NCI-H2196 treated with DMSO at 0.1 percent for 48 hours (cell line): Measurements from ENCODE around the gene PBLD.

Source experiments
- DNase-seq: peaks from one replicate; lab custom pipeline; 2025; ENCODE audit not compliant: unreplicated experiment; lab: John Stamatoyannopoulos, UW

Gene PBLD

DNA sequence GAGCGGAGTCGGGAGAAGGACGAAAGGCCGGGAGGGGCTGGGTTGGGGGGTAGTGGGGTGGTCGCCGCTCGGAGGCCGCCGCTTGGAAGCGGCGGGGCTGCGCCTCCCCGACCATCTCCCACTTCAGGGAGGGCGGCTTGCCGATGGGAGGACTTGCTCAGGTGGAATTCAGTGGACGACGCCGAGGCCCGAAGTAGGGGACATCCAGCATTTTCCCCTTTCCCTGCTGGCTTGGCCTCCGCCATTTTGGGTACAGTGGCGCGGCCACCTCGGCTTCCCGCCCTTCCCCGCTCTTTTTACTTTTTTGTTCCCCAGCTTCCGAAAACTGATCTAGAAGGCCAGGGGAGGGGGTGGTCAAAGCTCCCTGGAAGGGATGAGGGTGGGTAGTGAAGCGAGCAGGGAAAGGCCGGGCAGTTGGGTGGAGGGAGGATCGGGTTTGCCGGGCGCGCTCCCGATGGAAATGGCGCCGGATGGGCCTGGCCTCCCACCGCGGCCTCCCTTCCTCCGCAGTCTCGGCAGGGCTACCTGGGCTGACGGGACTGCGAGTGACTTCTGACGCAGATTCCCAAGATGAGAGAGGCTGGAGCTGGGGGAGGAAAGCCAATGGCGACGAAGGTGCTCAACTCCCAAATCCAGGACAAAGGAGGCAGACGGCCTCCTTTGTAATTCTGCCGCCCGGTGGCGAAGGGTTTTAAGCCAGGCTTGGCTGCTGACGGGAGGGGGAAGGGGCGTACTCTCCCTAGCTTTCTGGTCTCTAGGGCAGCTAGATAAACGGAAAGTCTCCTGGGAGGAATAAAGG lies at the start of gene PBLD:
Gene PBLD (minus strand): TSS at position 670 of the 799 bp plus-strand sequence. CDS start 26,084 bp downstream, outside the sequence.
- DNase-seq = peak; percentile 30

GRCh38 chr10:68371604-68372003 lies 38.9 kb upstream of the PBLD start:
- DNase-seq = no peak

- no peak for DNase-seq
Measured at GRCh38 chr10:68367121-68367520, 34.4 kb upstream of the PBLD start.

- no peak for DNase-seq
Measured at GRCh38 chr10:68366600-68366999, 33.9 kb upstream of the PBLD start.

DNA sequence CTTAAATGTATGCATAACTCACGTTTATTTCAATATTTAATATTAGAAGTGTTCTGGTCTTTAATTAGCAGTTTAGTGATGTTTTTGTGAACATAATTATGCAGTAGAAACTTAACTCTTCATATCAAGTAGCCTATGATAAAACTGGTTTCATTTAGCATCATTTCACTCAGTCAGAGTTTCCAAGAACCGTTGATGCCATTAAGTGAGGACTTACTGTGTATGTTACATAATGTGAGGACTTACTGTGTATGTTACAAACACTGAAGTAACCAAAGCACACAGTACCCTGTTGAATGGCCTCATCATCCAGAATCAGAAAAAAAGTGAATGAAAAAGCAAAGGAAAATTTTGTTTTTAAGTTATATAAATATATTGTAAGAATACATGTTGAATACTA lies 32.9 kb upstream of the PBLD start:
- no peak for DNase-seq

- DNase-seq = no peak
Measured at GRCh38 chr10:68364101-68364886, 31.6 kb upstream of the PBLD start.

- no peak for DNase-seq
Measured at GRCh38 chr10:68362590-68362989, 29.9 kb upstream of the PBLD start.

- DNase-seq = no peak
Measured at GRCh38 chr10:68359189-68359588, 26.5 kb upstream of the PBLD start.

DNA sequence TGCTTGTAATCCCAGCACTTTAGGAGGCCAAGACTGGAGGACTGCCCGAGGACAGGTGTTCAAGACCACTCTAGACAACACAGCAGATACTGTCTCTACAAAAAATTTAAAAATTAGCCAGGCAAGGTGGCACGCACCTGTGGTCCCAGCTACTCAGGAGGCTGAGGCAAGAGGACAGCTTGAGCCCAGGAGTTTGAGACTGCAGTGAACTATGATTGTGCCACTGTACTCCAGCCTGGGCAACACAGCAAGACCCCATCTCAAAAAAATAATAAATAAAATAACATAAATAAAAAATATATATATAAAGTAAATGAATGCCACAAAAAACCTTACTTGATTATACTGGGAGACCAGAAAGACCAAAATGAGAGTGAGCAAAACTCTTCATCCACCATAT lies 20.8 kb upstream of the PBLD start:
- DNase-seq = no peak

GRCh38 chr10:68348265-68348741 lies 15.6 kb upstream of the PBLD start:
- peak; percentile 8 for DNase-seq

DNA sequence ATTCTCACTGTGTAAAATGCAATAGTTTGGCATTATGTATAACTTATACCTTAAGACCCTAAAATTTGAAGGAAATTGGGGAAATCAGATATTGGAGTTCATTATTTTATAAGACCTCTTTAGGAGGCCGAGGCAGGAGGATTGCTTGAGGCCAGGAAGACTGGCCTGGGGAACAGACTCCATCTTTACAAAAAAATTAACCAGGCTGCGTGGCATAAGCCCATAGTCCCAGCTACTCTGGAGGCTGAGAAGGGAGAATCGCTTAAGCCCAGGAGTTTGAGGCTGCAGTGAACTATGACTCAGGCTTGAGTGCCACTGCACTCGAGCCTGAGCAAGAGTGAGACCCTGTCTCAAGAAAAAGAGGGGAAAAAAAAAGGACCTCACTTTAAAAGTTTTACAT lies 14.0 kb upstream of the PBLD start:
- DNase-seq = no peak

DNA sequence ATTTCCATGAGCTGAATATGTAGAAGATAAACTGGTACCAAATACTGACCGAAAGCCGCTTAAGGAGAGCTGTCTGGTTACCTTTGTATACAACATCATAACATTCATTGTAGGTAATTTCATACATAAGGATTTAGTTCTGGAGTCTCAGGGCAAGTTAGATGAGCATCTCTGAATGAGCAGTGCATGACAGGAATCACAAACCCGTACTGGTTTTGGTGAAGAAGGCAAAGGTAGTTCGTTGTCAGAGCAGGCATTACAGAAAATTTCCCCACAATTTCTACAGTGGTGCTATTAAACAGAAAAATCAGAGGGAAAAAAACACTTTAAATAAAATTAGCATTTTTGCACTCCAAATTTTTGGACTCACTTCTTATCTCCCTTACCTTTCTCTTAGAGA lies 12.9 kb upstream of the PBLD start:
- no peak for DNase-seq

GRCh38 chr10:68342909-68343516 lies 10.3 kb upstream of the PBLD start:
- DNase-seq = no peak

DNA sequence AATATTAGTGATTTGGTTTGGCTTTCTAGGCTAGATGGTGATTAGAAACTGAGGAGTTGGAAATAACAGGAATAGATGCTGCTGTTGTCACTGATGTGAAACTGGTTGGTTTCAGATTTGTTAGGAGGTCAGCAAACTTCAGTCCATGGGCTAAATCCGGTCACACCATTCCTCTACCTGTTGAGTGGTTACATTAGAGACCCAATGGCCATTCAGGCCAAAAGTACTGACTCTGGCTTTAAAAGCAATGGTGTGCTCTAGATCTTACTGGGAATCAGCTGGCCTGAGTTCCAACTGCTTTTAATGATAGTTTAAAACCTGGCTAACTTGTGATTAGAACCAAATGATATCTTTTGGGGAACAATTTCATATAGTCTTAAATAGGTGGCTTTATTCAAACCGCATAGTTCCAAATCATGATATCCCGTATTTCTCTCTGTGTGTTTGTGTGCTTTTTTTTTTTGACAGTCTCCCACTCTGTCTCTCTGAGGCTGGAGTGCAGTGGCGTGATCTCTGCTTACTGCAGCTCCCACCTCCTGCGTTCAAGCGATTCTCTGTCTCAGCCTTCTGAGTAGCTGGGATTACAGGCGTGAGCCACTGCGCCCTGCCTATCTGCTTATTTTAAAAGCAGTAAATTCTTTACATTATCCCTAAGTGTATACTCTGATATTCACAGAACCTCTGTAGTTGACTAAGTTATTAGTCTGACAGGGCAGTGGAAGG lies 7.8 kb upstream of the PBLD start:
- no peak for DNase-seq

DNA sequence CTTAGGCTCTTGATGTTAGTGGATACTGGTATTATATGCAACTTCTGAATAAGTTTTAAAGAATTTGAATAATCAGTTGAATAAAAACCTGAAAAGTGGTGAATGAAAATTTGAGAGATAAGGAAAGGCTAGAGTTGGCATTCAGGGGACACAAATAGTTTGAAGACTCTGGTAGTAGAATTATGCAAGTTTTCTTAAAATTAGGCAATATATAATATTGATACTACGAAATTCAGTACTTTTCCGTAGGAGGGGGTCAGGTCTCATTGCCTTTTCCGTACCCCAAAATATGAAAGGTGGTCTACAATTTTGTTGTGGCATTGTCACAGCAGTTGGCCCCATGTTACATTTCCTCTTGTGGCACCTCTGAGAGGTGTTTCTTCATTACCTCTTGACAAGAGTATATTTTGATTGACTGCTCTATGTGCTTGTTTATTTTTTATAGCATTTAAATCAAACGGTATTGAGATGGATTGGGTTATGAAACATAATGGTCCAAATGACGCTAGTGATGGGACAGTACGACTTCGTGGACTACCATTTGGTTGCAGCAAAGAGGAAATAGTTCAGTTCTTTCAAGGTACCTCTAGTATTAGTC lies 4.1 kb upstream of the PBLD start:
- no peak for DNase-seq

DNA sequence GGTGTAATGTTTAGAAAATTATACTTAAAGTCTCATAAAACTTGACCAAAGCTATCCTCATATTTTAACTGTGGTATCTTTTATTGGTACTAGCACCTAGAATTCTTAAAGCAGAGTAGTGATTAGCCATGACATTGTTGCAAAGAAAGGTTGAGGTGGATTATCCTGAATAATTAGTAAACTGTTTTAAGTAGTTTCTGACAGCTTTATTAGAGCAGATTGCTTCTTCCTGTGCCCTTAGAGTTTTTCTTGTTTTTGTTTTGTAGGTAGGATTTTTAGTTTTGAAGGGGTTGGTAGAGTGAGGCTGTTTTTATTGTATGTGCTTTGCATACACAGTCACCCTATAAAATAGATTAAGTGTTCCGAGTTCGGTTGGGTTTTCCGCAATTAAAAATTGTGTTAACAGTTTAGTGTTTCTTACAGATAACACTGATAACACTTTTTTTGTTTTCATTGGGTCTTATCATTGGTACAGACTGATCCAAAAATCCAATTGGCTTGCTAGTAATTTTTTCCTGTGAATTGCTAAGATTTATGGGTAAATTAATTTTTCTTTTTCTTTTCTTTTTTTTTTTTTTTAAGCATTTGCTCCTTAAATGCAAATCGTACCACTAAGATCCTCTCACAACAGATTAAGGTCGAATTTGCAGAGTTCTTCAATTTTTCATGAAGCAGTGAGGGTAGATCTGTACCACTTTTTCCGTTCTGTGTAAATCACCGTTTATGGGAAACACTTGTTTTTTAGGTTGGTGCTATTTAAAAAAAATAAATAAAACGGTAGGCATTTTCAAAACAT lies 2.1 kb upstream of the PBLD start:
- no peak for DNase-seq

DNA sequence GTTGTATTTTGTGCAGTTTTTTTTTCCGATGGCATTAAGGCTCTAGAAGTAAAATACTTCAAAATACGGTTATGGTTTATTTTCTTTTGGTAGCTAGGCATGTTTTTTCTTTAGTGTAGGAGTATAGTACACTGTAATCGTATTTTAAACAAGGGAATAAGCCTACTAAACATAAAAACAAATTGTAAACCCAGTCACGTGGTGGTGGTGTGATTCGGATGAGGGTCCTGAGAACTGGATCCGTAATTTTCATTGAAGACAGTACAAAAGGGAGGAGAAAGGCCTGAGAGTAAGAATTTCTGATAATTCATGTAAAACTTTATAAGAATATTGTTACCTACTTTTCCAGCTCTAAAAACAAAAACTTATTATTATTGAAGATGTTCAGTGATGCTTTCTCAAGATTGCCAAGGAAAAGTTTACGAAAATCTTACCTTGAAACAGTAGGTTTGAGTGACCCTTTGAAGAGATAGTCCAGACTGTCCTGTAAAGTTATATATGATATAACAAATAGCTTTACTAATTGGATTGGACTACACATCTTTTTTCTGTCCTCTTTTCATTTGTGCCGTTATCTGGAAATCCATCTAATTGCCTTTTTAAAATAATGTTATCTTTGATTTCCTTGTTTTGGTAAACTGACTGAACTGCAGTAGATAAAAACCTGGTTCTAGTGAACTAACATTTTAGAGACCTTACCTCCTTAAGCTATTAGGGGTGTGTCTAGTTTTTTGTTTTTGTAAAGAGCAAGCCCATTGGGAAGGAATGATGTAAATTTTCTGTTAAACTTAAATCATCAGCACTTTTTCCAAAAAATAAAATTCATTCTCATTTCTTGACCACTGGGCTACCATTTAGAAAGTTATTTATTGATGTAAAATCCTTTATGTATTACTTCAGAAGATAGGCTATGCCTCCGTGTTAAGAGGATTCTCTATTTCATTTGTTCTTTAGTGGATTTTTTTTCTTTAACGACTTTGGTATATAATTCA lies 1.0 kb upstream of the PBLD start:
- DNase-seq = no peak

GRCh38 chr10:68333058-68333395 lies 299 bp upstream of the PBLD start:
- DNase-seq = no peak
